SK-N-SH treated with all-trans-retinoic acid at 6 μM for 48 hours (cell line): ENCODE data around the gene IL7R.

Experiments
- ATAC-seq: fragments of 200-7000 bp; cut with Tn5 transposase; 3 replicates; pipeline ENCODE4 v1.9.1; 2020; ENCODE audit warnings: mild to moderate bottlenecking, moderate library complexity
- ARNTL ChIP-seq: fragments of 450-650 bp; formaldehyde crosslinking; IDR thresholded peaks from 2 replicates; pipeline ENCODE4 v1.5.0; 2020; ENCODE audit warnings: low read depth, mild to moderate bottlenecking, moderate library complexity, borderline replicate concordance
- BACH2 ChIP-seq: fragments of 250-450 bp; sonication (Bioruptor Pico); IDR thresholded peaks from 2 replicates; pipeline ENCODE4 v1.9.0; 2021; ENCODE audit warnings: mild to moderate bottlenecking, borderline replicate concordance
- CREB5 ChIP-seq: fragments of 250-450 bp; sonication (Bioruptor Pico); IDR thresholded peaks from 2 replicates; pipeline ENCODE4 v1.5.1; 2020; ENCODE audit warnings: low read depth, mild to moderate bottlenecking, moderate library complexity
- CSRNP3 ChIP-seq: fragments of 250-450 bp; sonication (Bioruptor Pico); IDR thresholded peaks from 2 replicates; pipeline ENCODE4 v1.5.1; 2021; ENCODE audit warnings: mild to moderate bottlenecking, moderate library complexity
- ESRRG ChIP-seq: fragments of 250-450 bp; sonication (Bioruptor Pico); IDR thresholded peaks from 2 replicates; pipeline ENCODE4 v1.6.1; 2021; ENCODE audit warnings: mild to moderate bottlenecking
- ISL1 ChIP-seq: fragments of 250-450 bp; sonication (Bioruptor Pico); IDR thresholded peaks from 2 replicates; pipeline ENCODE4 v2.1.2; 2022; ENCODE audit warnings: mild to moderate bottlenecking, moderate library complexity
- OSR1 ChIP-seq: fragments of 250-450 bp; sonication (Bioruptor Pico); IDR thresholded peaks from 2 replicates; pipeline ENCODE4 v1.8.0; 2022; ENCODE audit warnings: moderate library complexity, mild to moderate bottlenecking, inconsistent platforms
- PATZ1 ChIP-seq: fragments of 250-450 bp; sonication (Bioruptor Pico); IDR thresholded peaks from 2 replicates; pipeline ENCODE4 v1.8.0; 2020; ENCODE audit warnings: mild to moderate bottlenecking, moderate library complexity, borderline replicate concordance
- POU6F1 ChIP-seq: fragments of 250-450 bp; sonication (Bioruptor Pico); IDR thresholded peaks from 2 replicates; pipeline ENCODE4 v1.8.0; 2021; ENCODE audit warnings: low read depth, mild to moderate bottlenecking, moderate library complexity, borderline replicate concordance
- PPARA ChIP-seq: fragments of 250-450 bp; sonication (Bioruptor Pico); IDR thresholded peaks from 2 replicates; pipeline ENCODE4 v1.5.0; 2020; ENCODE audit warnings: mild to moderate bottlenecking, borderline replicate concordance
- RARB ChIP-seq: fragments of 250-450 bp; sonication (Bioruptor Pico); IDR thresholded peaks from 2 replicates; pipeline ENCODE4 v1.8.0; 2021; ENCODE audit warnings: mild to moderate bottlenecking, moderate library complexity
- SNAI2 ChIP-seq: fragments of 250-450 bp; sonication (Bioruptor Pico); IDR thresholded peaks from 2 replicates; pipeline ENCODE4 v1.5.0; 2020; ENCODE audit warnings: mild to moderate bottlenecking, moderate library complexity
- TCF4 ChIP-seq: fragments of 250-450 bp; sonication (Bioruptor Pico); IDR thresholded peaks from 2 replicates; pipeline ENCODE4 v1.8.0; 2021; ENCODE audit warnings: mild to moderate bottlenecking, moderate library complexity, borderline replicate concordance
- TOX ChIP-seq: fragments of 250-450 bp; sonication (Bioruptor Pico); IDR thresholded peaks from 2 replicates; pipeline ENCODE4 v1.8.0; 2021; ENCODE audit warnings: mild to moderate bottlenecking, moderate library complexity, borderline replicate concordance
- ZFP3 ChIP-seq: fragments of 250-450 bp; sonication (Bioruptor Pico); IDR thresholded peaks from 2 replicates; pipeline ENCODE4 v1.5.0; 2020; ENCODE audit warnings: mild to moderate bottlenecking, moderate library complexity
- ZFP30 ChIP-seq: fragments of 450-650 bp; formaldehyde crosslinking; IDR thresholded peaks from 2 replicates; pipeline ENCODE4 v1.5.0; 2022; ENCODE audit warnings: mild to moderate bottlenecking, moderate library complexity
- ZNF565 ChIP-seq: fragments of 450-650 bp; formaldehyde crosslinking; conservative IDR thresholded peaks from 2 replicates; pipeline ENCODE4 v1.5.0; 2020; ENCODE audit warnings: low read depth, mild to moderate bottlenecking, moderate library complexity
- ZNF70 ChIP-seq: fragments of 450-650 bp; formaldehyde crosslinking; IDR thresholded peaks from 2 replicates; pipeline ENCODE4 v1.5.0; 2020; ENCODE audit warnings: mild to moderate bottlenecking, moderate library complexity
- ZNF8 ChIP-seq: fragments of 450-650 bp; formaldehyde crosslinking; IDR thresholded peaks from 2 replicates; pipeline ENCODE4 v1.5.0; 2020; ENCODE audit warnings: mild to moderate bottlenecking, moderate library complexity

The IL7R gene

GRCh38 chr5:35902046-35902672 is 45.5 kb downstream of the IL7R start (continued):
- TF ChIP-seq POU6F1 (no peak), CREB5 (no peak), CSRNP3 (CRISPR knock-in tag) (no peak)

GRCh38 chr5:35903631-35904203 is 47.0 kb downstream of the IL7R start:
- no peak for ATAC-seq
- TF ChIP-seq PPARA (CRISPR knock-in tag) (no peak), OSR1 (CRISPR knock-in tag) (no peak), ZFP3 (no peak), ZNF70 (CRISPR knock-in tag) (no peak), RARB (CRISPR knock-in tag) (no peak), TCF4 (CRISPR knock-in tag) (no peak), CSRNP3 (CRISPR knock-in tag) (no peak), ZNF565 (CRISPR knock-in tag) (no peak), CREB5 (no peak), ZFP30 (CRISPR knock-in tag) (no peak)

GRCh38 chr5:35904443-35905132 is 47.9 kb downstream of the IL7R start:
- no peak for ATAC-seq

GRCh38 chr5:35908228-35908627 is 51.5 kb downstream of the IL7R start:
- ATAC-seq, result no peak
- no peak for TF ChIP-seq OSR1 (CRISPR knock-in tag)
- no peak for TF ChIP-seq ZNF70 (CRISPR knock-in tag)
- no peak for TF ChIP-seq ARNTL (CRISPR knock-in tag)
- no peak for TF ChIP-seq SNAI2 (CRISPR knock-in tag)
- no peak for TF ChIP-seq ZNF8 (CRISPR knock-in tag)
- TF ChIP-seq ESRRG (CRISPR knock-in tag), result no peak
- no peak for TF ChIP-seq RARB (CRISPR knock-in tag)
- TF ChIP-seq BACH2 (CRISPR knock-in tag), result no peak
- no peak for TF ChIP-seq CREB5
- no peak for TF ChIP-seq PATZ1 (CRISPR knock-in tag)
- no peak for TF ChIP-seq PPARA (CRISPR knock-in tag)
- TF ChIP-seq ZFP30 (CRISPR knock-in tag), result no peak
- no peak for TF ChIP-seq ISL1 (CRISPR knock-in tag)

More at GRCh38 chr5:35904443-35905132, 47.9 kb downstream of the IL7R start:
- TF ChIP-seq TOX (CRISPR knock-in tag) (no peak), BACH2 (CRISPR knock-in tag) (no peak), ZNF565 (CRISPR knock-in tag) (no peak), POU6F1 (no peak)
